Fibroblast of villous mesenchyme (primary cell): ENCODE measurements around the gene RAI14. TPM values are rescaled to one million over a fixed set of nuclear protein-coding genes. Genes with fewer than 3 reads are reported as not detected.
"Not testable (repeated sequence)": the region's sequence is repeated elsewhere in the genome, so short reads cannot be mapped to it uniquely, and the experiment has no call there.

Experiments
- DNase-seq: peaks from one replicate; pipeline ENCODE4 v3.0.0-alpha.2; 2010; ENCODE audit warnings: low read depth
- H3K4me3 ChIP-seq: 2 replicates; pipeline ENCODE4 v1.5.1; 2011; ENCODE audit warnings: low read depth, mild to moderate bottlenecking, low read length
- CTCF ChIP-seq: IDR thresholded peaks from 2 replicates; pipeline ENCODE4 v1.5.1; 2012; ENCODE audit warnings: low read depth, mild to moderate bottlenecking, low read length; ENCODE audit not compliant: insufficient read depth
- total RNA-seq: library from RNA; depleted of rRNA; stranded (reverse); fragments of >200 nt; gene quantifications from 2 replicates; pipeline ENCODE4 v1.2.3, GENCODE V29; 2012

RAI14 gene
- total RNA-seq, 1 donor, result 291 TPM

GRCh38 chr5:34750206-34750605 lies 94.1 kb downstream of the RAI14 start:
- H3K4me3 ChIP-seq, result no peak overlapping the region
- no peak for TF ChIP-seq CTCF
- no peak for DNase-seq

GRCh38 chr5:34751807-34752736 lies 95.9 kb downstream of the RAI14 start:
- peak; percentile 37 for DNase-seq
- TF ChIP-seq CTCF, result no peak
- no peak overlapping the region for H3K4me3 ChIP-seq

GRCh38 chr5:34753236-34753635 lies 97.1 kb downstream of the RAI14 start:
- DNase-seq, H3K4me3 ChIP-seq: not testable (repeated sequence)

GRCh38 chr5:34755926-34756325 lies 99.8 kb downstream of the RAI14 start:
- DNase-seq, result no peak
- no peak overlapping the region for H3K4me3 ChIP-seq
- no peak for TF ChIP-seq CTCF

GRCh38 chr5:34756781-34757624 lies 100.9 kb downstream of the RAI14 start:
- no peak overlapping the region for H3K4me3 ChIP-seq
- TF ChIP-seq CTCF, result no peak
- peak; percentile 87 for DNase-seq

GRCh38 chr5:34758514-34758913 lies 102.4 kb downstream of the RAI14 start:
- no peak overlapping the region for H3K4me3 ChIP-seq
- no peak for DNase-seq
- no peak for TF ChIP-seq CTCF

GRCh38 chr5:34759213-34759612 lies 103.1 kb downstream of the RAI14 start:
- DNase-seq, H3K4me3 ChIP-seq: not testable (repeated sequence)
